ENCODE results near the gene LCN6. TPM values are rescaled to one million over a fixed set of nuclear protein-coding genes. Genes with fewer than 3 reads are reported as not detected.

LCN6 gene
- total RNA-seq, 1 donor from 2014 or later: not detected

DNA sequence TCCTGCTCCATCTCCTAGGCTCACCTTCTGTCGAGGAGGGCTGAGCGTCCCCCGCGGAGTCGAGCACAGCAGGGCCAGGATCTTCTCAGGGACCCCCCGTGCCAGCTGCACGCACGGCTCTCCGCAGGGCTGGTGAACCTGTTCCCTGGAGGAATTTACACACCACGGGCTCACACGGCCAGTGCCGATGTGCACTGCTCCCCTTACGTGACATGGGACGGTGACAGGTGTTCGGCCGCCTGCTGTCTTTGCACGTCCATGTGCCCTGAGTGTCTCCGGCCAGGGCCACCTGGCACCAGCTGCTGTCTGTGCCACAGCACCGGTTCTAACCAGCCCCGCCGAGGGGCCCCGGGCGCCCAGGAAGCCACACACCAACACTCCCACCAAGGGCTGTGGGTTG, 52.4 kb downstream of the LCN6 start:
- DNase-seq (ENCODE audit: low spot score) (peak; percentile 73), ATAC-seq (peak; percentile 40)

GRCh38 chr9:136695435-136695895, 52.9 kb downstream of the LCN6 start:
- ATAC-seq (peak; percentile 50), DNase-seq (ENCODE audit: low spot score) (peak; percentile 91)

GRCh38 chr9:136694872-136695247, 53.5 kb downstream of the LCN6 start:
- no peak for ATAC-seq
- no peak for DNase-seq (ENCODE audit: low spot score)

DNA sequence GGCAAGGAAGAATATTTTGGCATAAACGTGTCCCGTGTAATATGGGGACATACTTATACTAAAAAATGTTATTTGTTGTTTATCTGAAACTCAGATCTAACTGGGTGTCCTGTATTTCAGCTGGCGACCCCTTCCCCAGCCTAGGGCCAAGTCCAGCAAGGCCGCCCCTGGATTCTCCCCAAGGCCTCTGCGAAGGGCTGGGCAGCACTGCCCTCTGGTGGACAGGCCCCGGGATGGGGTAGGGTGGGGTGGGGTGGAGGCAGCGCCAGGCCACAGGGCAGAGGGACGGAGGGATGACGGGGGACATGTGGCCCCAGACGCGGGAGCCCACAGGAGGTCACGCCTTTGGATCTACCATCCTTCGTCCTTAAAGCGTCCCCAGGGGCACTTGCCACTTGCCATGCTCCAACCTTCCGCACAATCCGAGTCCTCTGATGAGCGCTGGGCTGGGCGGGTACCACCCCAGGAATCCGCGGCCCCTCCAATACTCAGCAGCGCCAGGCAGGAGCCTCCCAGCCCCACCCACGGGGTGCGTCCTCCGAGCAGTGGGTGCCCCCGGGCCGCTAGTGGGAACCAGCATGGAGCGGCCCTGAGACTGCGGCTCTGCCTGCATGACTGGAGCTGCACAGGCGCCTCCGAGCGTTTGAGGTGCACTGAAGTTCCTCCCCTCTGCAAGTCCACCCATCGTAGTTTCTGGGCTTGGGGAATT, 54.0 kb downstream of the LCN6 start:
- peak; percentile 82 for DNase-seq (ENCODE audit: low spot score)
- ATAC-seq: peak; percentile 50

Other genes starting within 250 kb of the LCN6 start
- gene NOTCH1, start 202.5 kb downstream of the LCN6 start, total RNA-seq: 31.9 TPM
- 42.3 TPM for gene EGFL7, start 85.6 kb downstream of the LCN6 start, total RNA-seq
- 213 TPM for gene AGPAT2, start 61.1 kb downstream of the LCN6 start, total RNA-seq
- gene DIPK1B, start 36.0 kb downstream of the LCN6 start, total RNA-seq: 3.0 TPM
- gene LCN10, start 5.6 kb downstream of the LCN6 start, total RNA-seq: 0.15 TPM
- gene LCN8, start 9.7 kb upstream of the LCN6 start, total RNA-seq: not detected
- gene LCN15, start 16.0 kb upstream of the LCN6 start, total RNA-seq: not detected
- gene TMEM141, start 42.8 kb upstream of the LCN6 start, total RNA-seq: 55.1 TPM
- gene CCDC183, start 47.8 kb upstream of the LCN6 start, total RNA-seq: 0.75 TPM
- gene RABL6, start 59.4 kb upstream of the LCN6 start, total RNA-seq: 18.4 TPM
- 4.1 TPM for gene AJM1, start 94.0 kb upstream of the LCN6 start, total RNA-seq
- 58.2 TPM for gene PHPT1, start 100.9 kb upstream of the LCN6 start, total RNA-seq
- gene MAMDC4, start 103.8 kb upstream of the LCN6 start, total RNA-seq: 28.6 TPM
- gene EDF1, start 117.8 kb upstream of the LCN6 start, total RNA-seq: 232 TPM
- gene TRAF2, start 138.0 kb upstream of the LCN6 start, total RNA-seq: 7.4 TPM
- gene FBXW5, start 196.2 kb upstream of the LCN6 start, total RNA-seq: 112 TPM
- 411 TPM for gene C8G, start 196.7 kb upstream of the LCN6 start, total RNA-seq
- gene LCN12, start 203.7 kb upstream of the LCN6 start, total RNA-seq: 30.3 TPM
- gene PTGDS, start 229.0 kb upstream of the LCN6 start, total RNA-seq: 5.2 TPM
- not detected for gene LCNL1, start 234.5 kb upstream of the LCN6 start, total RNA-seq
- 27.3 TPM for gene PAXX, start 243.9 kb upstream of the LCN6 start, total RNA-seq
- gene CLIC3, start 248.0 kb upstream of the LCN6 start, total RNA-seq: not detected

Measured in left lobe of liver (tissue), 2 donors.